SU-DHL-6 (cell line): Measurements from ENCODE around the gene AGAP1.

Experiments used
- H2AFZ ChIP-seq: fragments of 200-600 bp; sonication (generic); 2 replicates; pipeline ENCODE4 v1.6.1; 2014; ENCODE audit warnings: low read depth, mild to moderate bottlenecking, moderate library complexity, mixed read lengths, antibody characterized with exemption, low read length; ENCODE audit not compliant: severe bottlenecking
- H3F3A ChIP-seq: fragments of 200-600 bp; shearing (Covaris generic); 2 replicates; pipeline ENCODE4 v1.6.0; 2016; ENCODE audit warnings: antibody characterized with exemption, mild to moderate bottlenecking; ENCODE audit not compliant: insufficient read depth
- H3K27ac ChIP-seq: fragments of 200-600 bp; sonication (generic); 2 replicates; pipeline ENCODE4 v1.5.1; 2016; ENCODE audit warnings: low read depth, mild to moderate bottlenecking, low read length, moderate library complexity, mixed read lengths
- H3K27me3 ChIP-seq: fragments of 200-600 bp; sonication (generic), shearing (Covaris generic); 2 replicates; pipeline ENCODE4 v1.6.0; 2014; ENCODE audit warnings: mild to moderate bottlenecking, low read length
- H3K36me3 ChIP-seq: fragments of 200-600 bp; sonication (generic); 2 replicates; pipeline ENCODE4 v1.6.1; 2014; ENCODE audit warnings: mild to moderate bottlenecking, low read length, mixed read lengths
- H3K4me2 ChIP-seq: fragments of 300-600, 200-600 bp; shearing (Covaris generic), sonication (generic); 2 replicates; pipeline ENCODE4 v1.6.0; 2014; ENCODE audit warnings: low read length, low read depth, mild to moderate bottlenecking; ENCODE audit not compliant: poor library complexity, severe bottlenecking
- H3K4me3 ChIP-seq: fragments of 200-600 bp; sonication (generic); 2 replicates; pipeline ENCODE4 v1.5.1; 2014; ENCODE audit warnings: antibody characterized with exemption, low read length, mild to moderate bottlenecking, mixed read lengths; ENCODE audit not compliant: insufficient read depth, poor library complexity, severe bottlenecking
- H3K79me2 ChIP-seq: fragments of 200-600 bp; sonication (generic); 2 replicates; pipeline ENCODE4 v1.6.1; 2014; ENCODE audit warnings: mild to moderate bottlenecking, low read length, moderate library complexity; ENCODE audit not compliant: insufficient read depth
- H3K9ac ChIP-seq: fragments of 200-600 bp; sonication (generic); 2 replicates; pipeline ENCODE4 v1.7.0; 2014; ENCODE audit warnings: mild to moderate bottlenecking, low read length
- H3K9me2 ChIP-seq: fragments of 200-600 bp; sonication (generic); replicated peaks from 2 replicates; pipeline ENCODE4 v1.6.1; 2014; ENCODE audit warnings: low read length; ENCODE audit not compliant: insufficient read depth
- H3K9me3 ChIP-seq: fragments of 200-600 bp; sonication (generic); 2 replicates; pipeline ENCODE4 v1.6.1; 2014; ENCODE audit warnings: low read length, mixed read lengths; ENCODE audit not compliant: insufficient read depth
- H4K20me1 ChIP-seq: fragments of 200-600 bp; sonication (generic); 2 replicates; pipeline ENCODE4 v1.6.1; 2014; ENCODE audit warnings: low read depth, mild to moderate bottlenecking, antibody characterized with exemption, low read length, moderate library complexity, mixed read lengths
- EZH2phosphoT487 ChIP-seq: fragments of 200-600 bp; sonication (generic), shearing (Covaris generic); conservative IDR thresholded peaks from 2 replicates; pipeline ENCODE4 v1.6.1; 2018; ENCODE audit warnings: mild to moderate bottlenecking, antibody characterized with exemption, low read length, moderate library complexity, mixed read lengths
- TF ChIP-seq, protein P1 (sequence below): fragments of 200-600 bp; sonication (generic); IDR thresholded peaks from one replicate; pipeline ENCODE4 v1.5.1; 2017; ENCODE audit warnings: antibody characterized with exemption, mild to moderate bottlenecking, low read length, moderate library complexity; ENCODE audit not compliant: insufficient read depth, poor library complexity, severe bottlenecking

Gene AGAP1

DNA sequence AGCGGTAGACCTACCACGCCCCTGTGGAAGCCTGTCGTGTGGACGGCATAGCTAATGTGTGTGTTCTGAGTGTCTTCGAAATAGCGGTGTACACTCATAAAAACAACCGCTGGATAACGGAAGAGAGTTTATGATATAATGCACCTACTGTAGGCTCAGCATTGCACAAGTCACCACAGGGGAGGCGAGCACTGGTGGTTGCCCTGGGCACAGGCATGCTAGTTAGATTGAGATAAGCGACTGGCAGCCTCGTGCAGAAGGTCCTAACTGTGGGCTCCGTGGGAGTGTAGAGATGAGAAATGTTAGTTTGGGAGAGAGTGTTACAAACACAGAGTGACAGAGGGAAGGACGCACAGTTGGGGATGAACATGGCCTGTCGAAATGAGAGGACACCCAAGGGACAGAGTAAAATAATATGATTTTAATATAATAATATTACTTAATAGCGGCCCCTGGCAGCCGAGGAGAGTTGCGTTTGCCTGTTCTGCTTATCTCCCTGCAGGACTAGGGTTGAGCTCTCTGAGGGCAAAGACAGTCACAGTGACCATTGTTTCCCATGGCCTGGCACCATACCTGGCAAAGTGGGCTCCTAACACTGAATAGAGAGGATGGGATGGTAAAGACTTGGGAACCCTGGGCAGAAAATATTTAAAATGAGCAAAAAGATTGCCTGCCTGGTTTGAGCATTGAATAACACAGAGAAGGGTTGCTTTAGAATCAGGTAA, 470.2 kb downstream of the AGAP1 start:
- Histone ChIP-seq H3K36me3 (no peaks in the 10 kb centered on the region), H2AFZ (no peak overlapping the region), H3K9me3 (no peaks in the 10 kb centered on the region), H3K27ac (no peak overlapping the region), H3F3A (no peaks in the 10 kb centered on the region), H3K9me2 (no peaks in the 10 kb centered on the region), H3K9ac (no peak overlapping the region), H3K79me2 (no peaks in the 10 kb centered on the region), H3K4me3 (no peak overlapping the region), H4K20me1 (no peaks in the 10 kb centered on the region), H3K4me2 (no peak overlapping the region), H3K27me3 (no peaks in the 10 kb centered on the region)
- no peak for TF ChIP-seq EZH2phosphoT487
- TF ChIP-seq, protein P1, sequence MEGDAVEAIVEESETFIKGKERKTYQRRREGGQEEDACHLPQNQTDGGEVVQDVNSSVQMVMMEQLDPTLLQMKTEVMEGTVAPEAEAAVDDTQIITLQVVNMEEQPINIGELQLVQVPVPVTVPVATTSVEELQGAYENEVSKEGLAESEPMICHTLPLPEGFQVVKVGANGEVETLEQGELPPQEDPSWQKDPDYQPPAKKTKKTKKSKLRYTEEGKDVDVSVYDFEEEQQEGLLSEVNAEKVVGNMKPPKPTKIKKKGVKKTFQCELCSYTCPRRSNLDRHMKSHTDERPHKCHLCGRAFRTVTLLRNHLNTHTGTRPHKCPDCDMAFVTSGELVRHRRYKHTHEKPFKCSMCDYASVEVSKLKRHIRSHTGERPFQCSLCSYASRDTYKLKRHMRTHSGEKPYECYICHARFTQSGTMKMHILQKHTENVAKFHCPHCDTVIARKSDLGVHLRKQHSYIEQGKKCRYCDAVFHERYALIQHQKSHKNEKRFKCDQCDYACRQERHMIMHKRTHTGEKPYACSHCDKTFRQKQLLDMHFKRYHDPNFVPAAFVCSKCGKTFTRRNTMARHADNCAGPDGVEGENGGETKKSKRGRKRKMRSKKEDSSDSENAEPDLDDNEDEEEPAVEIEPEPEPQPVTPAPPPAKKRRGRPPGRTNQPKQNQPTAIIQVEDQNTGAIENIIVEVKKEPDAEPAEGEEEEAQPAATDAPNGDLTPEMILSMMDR: no peak

DNA sequence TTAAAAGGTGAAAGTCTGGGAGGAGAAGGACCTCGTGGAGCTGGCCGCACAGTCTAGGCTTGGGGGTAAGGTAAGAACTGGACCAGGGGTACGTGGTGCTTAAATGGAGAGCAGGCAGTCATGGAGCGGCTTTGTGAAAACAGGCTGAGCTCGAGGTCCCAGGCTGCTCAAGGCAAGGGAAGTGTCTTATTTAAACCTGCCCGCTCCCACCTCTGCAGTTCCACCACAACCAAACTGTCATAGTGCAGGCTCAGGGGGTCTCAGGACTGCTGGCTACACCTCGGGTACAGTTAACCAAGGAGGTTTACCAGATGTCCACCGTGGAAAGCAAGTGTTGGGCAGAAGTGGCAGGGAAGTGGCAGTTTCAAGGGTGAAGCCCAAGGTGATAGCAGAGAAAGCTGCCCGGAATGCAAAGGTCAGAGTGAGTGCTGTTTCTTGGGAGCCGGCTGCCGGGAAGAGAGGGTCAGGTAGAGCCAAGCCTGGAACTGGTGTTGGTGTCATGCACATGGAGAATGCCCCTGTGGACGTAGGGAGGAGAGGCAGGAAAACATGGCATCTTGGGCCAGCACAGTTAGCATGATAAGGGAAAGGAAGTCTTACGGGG, 471.0 kb downstream of the AGAP1 start:
- no peak overlapping the region for H3K4me2 ChIP-seq
- no peak overlapping the region for H3K27ac ChIP-seq
- no peak overlapping the region for H3K9ac ChIP-seq
- H3K79me2 ChIP-seq: no peaks in the 10 kb centered on the region
- no peaks in the 10 kb centered on the region for H3K9me3 ChIP-seq
- no peaks in the 10 kb centered on the region for H3K36me3 ChIP-seq
- no peaks in the 10 kb centered on the region for H3K9me2 ChIP-seq
- no peaks in the 10 kb centered on the region for H4K20me1 ChIP-seq
- TF ChIP-seq, protein P1: no peak
- H2AFZ ChIP-seq: no peak overlapping the region
- H3F3A ChIP-seq: no peaks in the 10 kb centered on the region
- H3K4me3 ChIP-seq: no peak overlapping the region
- H3K27me3 ChIP-seq: no peaks in the 10 kb centered on the region

DNA sequence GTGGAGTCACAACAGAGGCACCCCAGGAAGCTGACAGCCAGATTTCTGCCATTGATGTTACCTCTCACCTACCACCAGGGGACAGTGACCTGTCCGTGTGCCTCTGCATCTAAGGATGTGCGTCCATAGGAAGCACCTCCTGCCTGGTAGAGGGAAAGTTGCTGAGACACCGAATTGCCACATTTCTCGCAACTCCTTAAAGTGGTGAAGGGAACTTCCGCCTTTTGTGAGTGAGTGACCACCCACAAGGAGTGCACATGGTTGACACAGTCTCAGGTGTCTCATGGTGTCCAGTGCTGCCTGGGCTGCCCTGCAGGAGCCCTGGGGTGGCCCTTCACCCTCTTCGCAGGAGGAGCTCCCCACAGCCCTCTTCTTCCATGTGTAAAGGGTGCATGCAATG, 472.6 kb downstream of the AGAP1 start:
- H3K9me3 ChIP-seq: no peaks in the 10 kb centered on the region
- no peak overlapping the region for H3K4me3 ChIP-seq
- no peaks in the 10 kb centered on the region for H3F3A ChIP-seq
- no peaks in the 10 kb centered on the region for H4K20me1 ChIP-seq
- H3K9ac ChIP-seq: no peak overlapping the region
- H2AFZ ChIP-seq: no peak overlapping the region
- H3K9me2 ChIP-seq: no peaks in the 10 kb centered on the region
- no peak overlapping the region for H3K27ac ChIP-seq
- H3K79me2 ChIP-seq: no peaks in the 10 kb centered on the region
- TF ChIP-seq, protein P1: no peak
- TF ChIP-seq EZH2phosphoT487: no peak
- H3K4me2 ChIP-seq: no peak overlapping the region
- H3K36me3 ChIP-seq: no peaks in the 10 kb centered on the region
- no peaks in the 10 kb centered on the region for H3K27me3 ChIP-seq
